IPS-15b (cell line): ENCODE measurements around the gene PHLPP1.

Experiments
- H3K27me3 ChIP-seq: one replicate; pipeline ENCODE4 v1.6.1; 2013; ENCODE audit warnings: low read length; ENCODE audit not compliant: control insufficient read depth, insufficient read depth
- H3K36me3 ChIP-seq: one replicate; pipeline ENCODE4 v1.6.1; 2013; ENCODE audit warnings: low read length; ENCODE audit not compliant: control insufficient read depth, insufficient read depth
- H3K4me1 ChIP-seq: one replicate; pipeline ENCODE4 v1.6.1; 2013; ENCODE audit warnings: mild to moderate bottlenecking, low read length; ENCODE audit not compliant: control insufficient read depth, insufficient read depth
- H3K4me3 ChIP-seq: one replicate; pipeline ENCODE4 v1.5.1; 2013; ENCODE audit warnings: low read depth, low read length
- H3K9ac ChIP-seq: one replicate; pipeline ENCODE4 v1.6.1; 2013; ENCODE audit warnings: low read depth, mild to moderate bottlenecking, low read length
- H3K9me3 ChIP-seq: one replicate; pipeline ENCODE4 v1.6.1; 2013; ENCODE audit warnings: mild to moderate bottlenecking, low read length; ENCODE audit not compliant: control insufficient read depth, insufficient read depth

Gene PHLPP1

GRCh38 chr18:62948788-62949187, 233.4 kb downstream of the PHLPP1 start:
- H3K9me3 ChIP-seq = no peaks in the 10 kb centered on the region
- H3K4me3 ChIP-seq = no peak overlapping the region
- H3K4me1 ChIP-seq = peaks cover 3% of the 10 kb centered on the region
- H3K36me3 ChIP-seq = peaks cover 8% of the 10 kb centered on the region
- H3K27me3 ChIP-seq = no peaks in the 10 kb centered on the region
- H3K9ac ChIP-seq = no peak overlapping the region

- H3K36me3 ChIP-seq = peaks cover 6% of the 10 kb centered on the region
- no peak overlapping the region for H3K4me3 ChIP-seq
- H3K27me3 ChIP-seq = no peaks in the 10 kb centered on the region
Measured at GRCh38 chr18:62950246-62950645, 234.9 kb downstream of the PHLPP1 start.

GRCh38 chr18:62952807-62953206, 237.5 kb downstream of the PHLPP1 start:
- Histone ChIP-seq H3K36me3 (no peaks in the 10 kb centered on the region), H3K9me3 (no peaks in the 10 kb centered on the region), H3K4me3 (no peak overlapping the region), H3K9ac (no peak overlapping the region), H3K27me3 (no peaks in the 10 kb centered on the region), H3K4me1 (peaks cover 3% of the 10 kb centered on the region)

More at GRCh38 chr18:62950246-62950645, 234.9 kb downstream of the PHLPP1 start:
- no peaks in the 10 kb centered on the region for H3K9me3 ChIP-seq
- no peak overlapping the region for H3K9ac ChIP-seq
- peaks cover 3% of the 10 kb centered on the region for H3K4me1 ChIP-seq

- Histone ChIP-seq H3K9ac (no peak overlapping the region), H3K36me3 (peaks cover 3% of the 10 kb centered on the region), H3K9me3 (no peaks in the 10 kb centered on the region), H3K4me3 (no peak overlapping the region), H3K27me3 (no peaks in the 10 kb centered on the region), H3K4me1 (peaks cover 3% of the 10 kb centered on the region)
Measured at GRCh38 chr18:62953663-62954062, 238.3 kb downstream of the PHLPP1 start.

GRCh38 chr18:62954366-62954765, 239.0 kb downstream of the PHLPP1 start:
- no peak overlapping the region for H3K4me3 ChIP-seq
- H3K4me1 ChIP-seq = peaks cover 3% of the 10 kb centered on the region
- H3K27me3 ChIP-seq = no peaks in the 10 kb centered on the region
- no peak overlapping the region for H3K9ac ChIP-seq
- no peaks in the 10 kb centered on the region for H3K9me3 ChIP-seq
- peaks cover 5% of the 10 kb centered on the region for H3K36me3 ChIP-seq

GRCh38 chr18:62957885-62958472, 242.6 kb downstream of the PHLPP1 start:
- no peaks in the 10 kb centered on the region for H3K27me3 ChIP-seq
- H3K4me3 ChIP-seq = no peak overlapping the region
- H3K9me3 ChIP-seq = no peaks in the 10 kb centered on the region
- no peak overlapping the region for H3K9ac ChIP-seq
- peaks cover 3% of the 10 kb centered on the region for H3K4me1 ChIP-seq
- peaks cover 5% of the 10 kb centered on the region for H3K36me3 ChIP-seq

GRCh38 chr18:62959481-62959880, 244.1 kb downstream of the PHLPP1 start:
- no peaks in the 10 kb centered on the region for H3K27me3 ChIP-seq
- H3K4me1 ChIP-seq = no peaks in the 10 kb centered on the region
- no peak overlapping the region for H3K4me3 ChIP-seq
- H3K9me3 ChIP-seq = no peaks in the 10 kb centered on the region
- no peak overlapping the region for H3K9ac ChIP-seq
- peaks cover 5% of the 10 kb centered on the region for H3K36me3 ChIP-seq

- H3K36me3 ChIP-seq = peaks cover 3% of the 10 kb centered on the region
- H3K4me1 ChIP-seq = no peaks in the 10 kb centered on the region
- H3K27me3 ChIP-seq = no peaks in the 10 kb centered on the region
- no peaks in the 10 kb centered on the region for H3K9me3 ChIP-seq
- H3K4me3 ChIP-seq = no peak overlapping the region
- H3K9ac ChIP-seq = no peak overlapping the region
Measured at GRCh38 chr18:62963507-62963906, 248.2 kb downstream of the PHLPP1 start.

GRCh38 chr18:62964432-62964831, 249.1 kb downstream of the PHLPP1 start:
- H3K36me3 ChIP-seq = no peaks in the 10 kb centered on the region
- no peaks in the 10 kb centered on the region for H3K9me3 ChIP-seq
- H3K27me3 ChIP-seq = no peaks in the 10 kb centered on the region
- no peak overlapping the region for H3K4me3 ChIP-seq
- H3K4me1 ChIP-seq = no peaks in the 10 kb centered on the region
- no peak overlapping the region for H3K9ac ChIP-seq

- Histone ChIP-seq H3K9ac (no peak overlapping the region), H3K4me1 (peaks cover 2% of the 10 kb centered on the region), H3K36me3 (no peaks in the 10 kb centered on the region), H3K27me3 (no peaks in the 10 kb centered on the region), H3K4me3 (no peak overlapping the region), H3K9me3 (no peaks in the 10 kb centered on the region)
Measured at GRCh38 chr18:62967089-62967488, 251.7 kb downstream of the PHLPP1 start.

GRCh38 chr18:62973689-62974088, 258.3 kb downstream of the PHLPP1 start:
- no peaks in the 10 kb centered on the region for H3K27me3 ChIP-seq
- H3K4me3 ChIP-seq = no peak overlapping the region
- H3K9me3 ChIP-seq = no peaks in the 10 kb centered on the region
- H3K9ac ChIP-seq = no peak overlapping the region
- peaks cover 8% of the 10 kb centered on the region for H3K4me1 ChIP-seq
- peaks cover 13% of the 10 kb centered on the region for H3K36me3 ChIP-seq

- H3K9me3 ChIP-seq = no peaks in the 10 kb centered on the region
- no peaks in the 10 kb centered on the region for H3K27me3 ChIP-seq
- no peak overlapping the region for H3K4me3 ChIP-seq
- H3K36me3 ChIP-seq = peaks cover 15% of the 10 kb centered on the region
- peaks cover 8% of the 10 kb centered on the region for H3K4me1 ChIP-seq
- H3K9ac ChIP-seq = no peak overlapping the region
Measured at GRCh38 chr18:62974388-62974787, 259.0 kb downstream of the PHLPP1 start.
